CD4-positive, alpha-beta T cell (primary cell): ENCODE data around the gene PCBP4. TPM values are rescaled to one million over a fixed set of nuclear protein-coding genes. Genes with fewer than 3 reads are reported as not detected.

ENCODE experiments used
- ATAC-seq: fragments of 200-7000 bp; cut with Tn5 transposase; one replicate; pipeline ENCODE4 v1.10.0; 2022; ENCODE audit warnings: mild to moderate bottlenecking; ENCODE audit not compliant: poor library complexity
- CTCF ChIA-PET: fragments of 350-600 bp; sonication (Branson Sonifier 250); formaldehyde crosslinking; loops from one replicate; lab custom pipeline; 2021; ENCODE audit warnings: antibody characterized with exemption, inconsistent platforms; lab: Charles Lee
- POLR2A ChIA-PET: fragments of 350-600 bp; sonication (Branson Sonifier 250); formaldehyde crosslinking; loops from one replicate; lab custom pipeline; 2021; ENCODE audit warnings: antibody characterized with exemption, inconsistent platforms; lab: Charles Lee
- DNase-seq, 14 experiments: peaks; one replicate each; pipeline ENCODE4 v3.0.0-alpha.2; 2013 to 2020; ENCODE audit warnings: mixed read lengths in 2 of 14
- H3K27ac ChIP-seq, 2 donors: one replicate each; pipeline versions ENCODE4 v1.5.1 to v1.7.0; 2013; ENCODE audit warnings: low read length in 2 of 2, low read depth in 1 of 2, mild to moderate bottlenecking in 1 of 2
- H3K27me3 ChIP-seq, 2 experiments: 1 replicate in 1 of 2; 2 replicates in 1 of 2; pipeline versions ENCODE4 v1.6.1 to v1.7.0; 2013; ENCODE audit warnings: low read length in 2 of 2, control low read depth in 1 of 2, mild to moderate bottlenecking in 1 of 2, moderate library complexity in 1 of 2; ENCODE audit not compliant: insufficient read depth in 2 of 2, control insufficient read depth in 1 of 2
- H3K36me3 ChIP-seq: one replicate; pipeline ENCODE4 v1.6.1; 2013; ENCODE audit warnings: low read length, control low read depth; ENCODE audit not compliant: insufficient read depth
- H3K4me1 ChIP-seq: one replicate; pipeline ENCODE4 v1.6.1; 2013; ENCODE audit warnings: low read length, control low read depth; ENCODE audit not compliant: insufficient read depth
- H3K4me3 ChIP-seq: one replicate; pipeline ENCODE4 v1.5.1; 2013; ENCODE audit warnings: mild to moderate bottlenecking, low read length, moderate library complexity
- H3K9me3 ChIP-seq, 2 experiments: 1 replicate in 1 of 2; 2 replicates in 1 of 2; pipeline versions ENCODE4 v1.6.1 to v1.7.0; 2013; ENCODE audit warnings: low read length in 2 of 2, mild to moderate bottlenecking in 2 of 2, control low read depth in 1 of 2, moderate library complexity in 1 of 2; ENCODE audit not compliant: control insufficient read depth in 1 of 2, insufficient read depth in 1 of 2
- H3K27ac Mint-ChIP-seq: one replicate; pipeline ENCODE4 v1.8.0; 2020; ENCODE audit warnings: mixed read lengths
- H3K27me3 Mint-ChIP-seq: one replicate; pipeline ENCODE4 v1.8.0; 2021; ENCODE audit warnings: mixed read lengths
- H3K36me3 Mint-ChIP-seq: one replicate; pipeline ENCODE4 v1.8.0; 2021; ENCODE audit warnings: low read depth, mixed read lengths
- H3K4me1 Mint-ChIP-seq: one replicate; pipeline ENCODE4 v1.8.0; 2021; ENCODE audit warnings: low read depth, mixed read lengths
- H3K4me3 Mint-ChIP-seq: one replicate; pipeline ENCODE4 v1.8.0; 2020; ENCODE audit warnings: mild to moderate bottlenecking, mixed read lengths
- H3K9me3 Mint-ChIP-seq: one replicate; pipeline ENCODE4 v1.8.0; 2020; ENCODE audit warnings: mixed read lengths
- CTCF ChIP-seq: fragments of 200-600 bp; IDR thresholded peaks from one replicate; pipeline ENCODE4 v1.8.0; 2022; ENCODE audit warnings: antibody characterized with exemption, mild to moderate bottlenecking
- intact Hi-C, 2 experiments: fragments of 100-400 bp; cut with DNase I in 1 of 2; cut with micrococcal nuclease in 1 of 2; formaldehyde crosslinking; loops; one replicate each; pipeline versions ENCODE4 v1.15.1 to v1.9.0; 2023 to 2025; cut with DNase I, micrococcal nuclease
- total RNA-seq, 174 experiments: library from RNA in 2 of 174; stranded (reverse) in 2 of 174; gene quantifications; one replicate each; pipeline ENCODE4 v1.2.3 and lab custom pipeline; 2021 to 2026

PCBP4 gene
- total RNA-seq, 2 experiments from 2014 or later: 14.7 to 16.8 TPM

- CTCF ChIA-PET: no interaction called here
- peaks cover 4% of the 10 kb centered on the region for H3K36me3 Mint-ChIP-seq
- POLR2A ChIA-PET: no interaction called here
Observed at GRCh38 chr3:51960386-51960785, 6.9 kb downstream of the PCBP4 start.

GRCh38 chr3:51959651-51960050 lies 7.6 kb downstream of the PCBP4 start:
- CTCF ChIA-PET: no interaction called here

More at GRCh38 chr3:51960386-51960785, 6.9 kb downstream of the PCBP4 start:
- no peak for TF ChIP-seq CTCF
- intact Hi-C loops: no loop called here
- ATAC-seq (no peak), DNase-seq (no peak)
- Histone ChIP-seq H3K9me3 (peaks cover 0 to 2% of the 10 kb centered on the region in 2 experiments), H3K4me3 (no peak overlapping the region), H3K27me3 (peaks cover 11 to 12% of the 10 kb centered on the region in 2 experiments), H3K36me3 (peaks cover 2% of the 10 kb centered on the region), H3K27ac (no peak overlapping the region), H3K4me1 (peaks cover 16% of the 10 kb centered on the region)
- Mint-ChIP-seq H3K4me3 (no peak overlapping the region), H3K27me3 (peaks cover 5% of the 10 kb centered on the region), H3K4me1 (peaks cover 2% of the 10 kb centered on the region), H3K27ac (no peak overlapping the region), H3K9me3 (no peaks in the 10 kb centered on the region)

GRCh38 chr3:51958603-51959521 lies 8.4 kb downstream of the PCBP4 start:
- Mint-ChIP-seq H3K27me3 (peaks cover 20% of the 10 kb centered on the region), H3K4me1 (peaks cover 5% of the 10 kb centered on the region), H3K4me3 (no peak overlapping the region), H3K9me3 (no peaks in the 10 kb centered on the region), H3K36me3 (peaks cover 4% of the 10 kb centered on the region), H3K27ac (no peak overlapping the region)
- intact Hi-C loops: no loop called here
- no peak for ATAC-seq
- POLR2A ChIA-PET: no interaction called here
- no peak overlapping the region for H3K27ac ChIP-seq
- H3K4me1 ChIP-seq: peaks cover 20% of the 10 kb centered on the region
- no peak for DNase-seq
- peaks cover 16 to 26% of the 10 kb centered on the region in 2 experiments for H3K27me3 ChIP-seq
- CTCF ChIA-PET: interaction anchor here (2.2 kb wide), 1 partner anchor 15 kb away, joined by 5 read pairs; the partner anchor contains the start of gene ABHD14B
- peaks cover 0 to 6% of the 10 kb centered on the region in 2 experiments for H3K9me3 ChIP-seq
- H3K36me3 ChIP-seq: peaks cover 2% of the 10 kb centered on the region
- H3K4me3 ChIP-seq: no peak overlapping the region
- TF ChIP-seq CTCF: no peak

More at GRCh38 chr3:51959651-51960050, 7.6 kb downstream of the PCBP4 start:
- no peak overlapping the region for H3K27ac Mint-ChIP-seq
- H3K4me1 Mint-ChIP-seq: no peaks in the 10 kb centered on the region
- H3K4me3 ChIP-seq: no peak overlapping the region
- H3K36me3 Mint-ChIP-seq: peaks cover 4% of the 10 kb centered on the region
- H3K27ac ChIP-seq: no peak overlapping the region
- ATAC-seq (no peak), DNase-seq (no peak)
- peaks cover 2% of the 10 kb centered on the region for H3K36me3 ChIP-seq
- H3K9me3 Mint-ChIP-seq: no peaks in the 10 kb centered on the region
- peaks cover 12% of the 10 kb centered on the region for H3K27me3 Mint-ChIP-seq
- peaks cover 20% of the 10 kb centered on the region for H3K4me1 ChIP-seq
- H3K9me3 ChIP-seq: peaks cover 0 to 6% of the 10 kb centered on the region in 2 experiments
- POLR2A ChIA-PET: no interaction called here
- H3K27me3 ChIP-seq: peaks cover 17 to 18% of the 10 kb centered on the region in 2 experiments
- no peak overlapping the region for H3K4me3 Mint-ChIP-seq
- TF ChIP-seq CTCF: no peak
- intact Hi-C loops: no loop called here
